Spleen (tissue), 11 donors: ENCODE data around the gene GOLGA6D. TPM values are rescaled to one million over a fixed set of nuclear protein-coding genes. Genes with fewer than 3 reads are reported as not detected.
"Not testable (repeated sequence)": the region's sequence is repeated elsewhere in the genome, so short reads cannot be mapped to it uniquely, and the experiment has no call there.

ENCODE experiments used
- DNase-seq: peaks from one replicate; pipeline ENCODE4 v3.0.0-alpha.2; 2020
- H3K27ac ChIP-seq, 8 donors: fragments of 200-600 bp; sonication (generic) in 7 of 8; 1 replicate in 4 of 8; 2 replicates in 4 of 8; pipeline versions ENCODE4 v1.5.0 to v1.8.0; 2016 to 2021; ENCODE audit warnings: inconsistent platforms in 4 of 8, mild to moderate bottlenecking in 4 of 8, moderate library complexity in 1 of 8
- H3K27me3 ChIP-seq, 7 donors: fragments of 200-600 bp; sonication (generic) in 6 of 7; replicated peaks in 1 of 7; 1 replicate in 4 of 7; 2 replicates in 3 of 7; pipeline versions ENCODE4 v1.5.0 to v1.8.0; 2016 to 2021; ENCODE audit warnings: inconsistent platforms in 3 of 7, mild to moderate bottlenecking in 1 of 7
- H3K36me3 ChIP-seq, 6 donors: fragments of 200-600 bp; sonication (generic) in 5 of 6; 1 replicate in 4 of 6; 2 replicates in 2 of 6; pipeline versions ENCODE4 v1.5.0 to v1.8.0; 2016 to 2021; ENCODE audit warnings: inconsistent platforms in 2 of 6
- H3K4me1 ChIP-seq, 6 donors: fragments of 200-600 bp; sonication (generic) in 5 of 6; 1 replicate in 3 of 6; 2 replicates in 3 of 6; pipeline versions ENCODE4 v1.5.0 to v1.8.0; 2016 to 2021; ENCODE audit warnings: inconsistent platforms in 3 of 6
- H3K4me3 ChIP-seq, 8 donors: fragments of 200-600 bp; sonication (generic) in 7 of 8; 1 replicate in 4 of 8; 2 replicates in 4 of 8; pipeline versions ENCODE4 v1.5.0 to v1.8.0; 2016 to 2021; ENCODE audit warnings: inconsistent platforms in 4 of 8, mild to moderate bottlenecking in 4 of 8, moderate library complexity in 2 of 8
- H3K9me3 ChIP-seq, 8 donors: fragments of 200-600 bp; sonication (generic) in 7 of 8; 1 replicate in 4 of 8; 2 replicates in 4 of 8; pipeline versions ENCODE4 v1.5.0 to v1.8.0; 2016 to 2021; ENCODE audit warnings: inconsistent platforms in 4 of 8
- POLR2A ChIP-seq, 3 donors: fragments of 450-650 bp; IDR thresholded peaks; one replicate each; pipeline ENCODE4 v1.5.1; 2017; ENCODE audit warnings: antibody characterized with exemption in 3 of 3, mild to moderate bottlenecking in 1 of 3
- POLR2AphosphoS5 ChIP-seq, 3 donors: sonication (generic); formaldehyde crosslinking; IDR thresholded peaks; one replicate each; pipeline ENCODE4 v1.5.1; 2017; ENCODE audit warnings: antibody characterized with exemption in 3 of 3
- WGBS, 5 donors: extraction: QIAGEN DNeasy Blood & Tissue Kit in 3 of 5; methylation state at CpG; one replicate each; pipeline versions ENCODE4 v1.1.5 to v1.1.7; 2013 to 2018; 5-methylcytosine and 5-hydroxymethylcytosine counted together
- intact Hi-C: fragments of 100-400 bp; cut with DNase I; formaldehyde crosslinking; loops from one replicate; pipeline ENCODE4 v1.15.0; 2023; ENCODE audit warnings: low total_unique reads
- polyA plus RNA-seq, 3 donors: library from polyadenylated mRNA; stranded (reverse); fragments of 200-250 nt; gene quantifications; one replicate each; pipeline ENCODE4 v1.2.1, GENCODE V29; 2013
- total RNA-seq, 7 donors: library from RNA; depleted of rRNA in 3 of 7; stranded (reverse); fragments of >200 nt in 3 of 7; fragmentation: NEBNext Ultra II Directional in 4 of 7; extraction: Animal tissue kit (Norgen Biotek cat#: 25700) in 4 of 7; gene quantifications; one replicate each; pipeline versions ENCODE4 v1.1.0 to v1.2.1, GENCODE V29; 2016 to 2021
- TF ChIP-seq, protein P1 (sequence below), 11 experiments: fragments of 200-600 bp in 7 of 11; fragments of 450-650 bp in 4 of 11; sonication (generic) in 4 of 11; IDR thresholded peaks in 8 of 11; conservative IDR thresholded peaks in 3 of 11; 1 replicate in 7 of 11; 2 replicates in 4 of 11; pipeline versions ENCODE4 v1.4.0 to v1.8.0; 2016 to 2021; ENCODE audit warnings: antibody characterized with exemption in 11 of 11, inconsistent platforms in 4 of 11, mild to moderate bottlenecking in 1 of 11
- donor health status: healthy with polysubstance abuse.
- donor health status: DM: no; HTN: no; CAD: no; lungs with moderate emphysema.
- donor health status: DM: no; HTN: no; CAD: no.
- donor health status: Bipolar disorder and iron deficiency.
- donor health status: healthy.
- donor health status: DM: no; HTN: no; CAD: no.
- donor health status: DM: yes; HTN: yes; CAD: no.

Gene GOLGA6D
- total and polyA plus RNA-seq, 10 donors, result not detected

DNA sequence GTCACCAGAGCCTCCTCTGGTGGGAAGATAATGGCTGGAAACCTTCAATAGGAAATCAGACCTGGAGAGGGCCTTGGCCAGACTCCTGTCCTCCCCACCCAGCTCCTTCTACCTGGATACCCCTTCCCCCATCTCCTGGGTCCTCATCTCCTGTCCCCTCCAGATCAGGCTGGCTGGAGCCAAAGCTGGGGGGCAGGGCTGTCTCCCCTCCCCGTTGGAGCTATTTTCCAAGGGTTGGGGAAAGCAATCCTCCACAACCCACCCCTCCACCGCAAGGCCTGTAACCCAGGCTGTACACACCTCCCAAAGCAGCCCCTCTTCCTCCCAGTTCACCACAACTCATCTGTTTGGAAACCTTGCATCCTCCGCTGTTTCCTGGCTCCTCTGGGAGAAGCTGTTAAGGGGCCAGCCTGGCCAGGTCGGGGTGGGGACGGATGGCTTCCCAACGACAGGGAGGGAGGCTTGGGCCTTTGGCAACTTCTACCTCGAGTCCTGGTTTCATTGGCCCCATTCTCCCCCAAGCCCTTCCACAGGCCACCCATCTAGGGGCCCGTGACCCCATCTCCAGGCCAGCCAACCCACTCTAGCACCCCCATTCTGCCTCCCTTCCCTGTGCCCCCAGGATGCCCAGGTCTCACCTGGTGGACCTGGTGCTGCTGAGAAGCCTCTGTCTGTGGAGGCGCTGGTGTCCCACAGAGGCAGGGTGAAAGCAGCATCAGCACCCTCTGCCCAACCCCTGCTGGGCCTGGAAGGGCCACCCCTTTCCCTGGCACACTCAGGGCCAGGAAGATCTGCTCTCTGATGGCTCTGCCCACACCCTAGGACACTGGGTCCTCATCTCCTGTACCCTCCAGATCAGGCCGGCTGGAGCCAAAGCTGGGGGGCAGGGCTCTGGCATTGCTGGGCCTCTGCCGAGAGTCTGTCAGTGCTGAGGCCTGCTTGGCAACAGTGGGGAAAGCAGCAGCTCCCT is 46.6 kb upstream of the GOLGA6D start:
- WGBS, 5 donors, result 79 to 87% (median 80%) methylated on average over 11 of the region's 11 CpGs
- intact Hi-C loops, result no loop called here

DNA sequence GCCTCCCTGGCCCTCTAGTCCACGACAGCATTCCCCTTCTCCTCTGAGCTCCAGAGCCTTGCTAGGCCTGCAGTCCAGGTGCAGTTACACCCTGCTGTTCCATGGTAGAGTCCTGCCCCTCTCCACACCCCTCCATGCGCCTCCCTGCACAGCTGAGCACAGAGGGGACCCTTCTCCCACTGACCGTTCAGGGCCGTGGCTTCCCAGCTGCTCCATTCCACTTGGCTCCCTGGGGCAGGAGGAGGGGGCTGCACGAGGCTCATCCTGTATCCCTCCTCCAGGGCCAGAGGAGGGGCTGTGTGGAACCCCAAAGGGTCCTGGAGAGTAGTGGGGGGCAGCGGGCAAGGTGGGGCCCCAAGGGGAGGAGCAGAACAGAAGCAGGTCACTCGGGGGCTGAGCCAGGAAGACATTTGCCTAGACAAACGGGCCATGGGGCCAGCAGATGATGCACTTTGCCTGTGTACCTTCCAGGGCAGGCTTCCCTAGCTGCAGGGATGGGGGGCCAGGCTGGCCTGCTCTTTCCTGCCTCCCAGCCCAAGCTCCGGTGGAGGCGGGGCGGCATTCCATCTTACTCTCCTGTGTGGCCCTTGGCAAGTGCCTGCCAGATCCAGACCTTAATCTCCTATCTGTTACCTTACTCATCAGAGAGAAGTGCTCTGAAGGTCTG is 45.2 kb upstream of the GOLGA6D start:
- H3K9me3 ChIP-seq, result no peaks in the 10 kb centered on the region
- intact Hi-C loops, result no loop called here

More for the DNA sequence above, 46.6 kb upstream of the GOLGA6D start:
- Histone ChIP-seq H3K4me3 (no peak overlapping the region), H3K9me3 (no peaks in the 10 kb centered on the region), H3K27me3 (peaks cover 0 to 64% (median 0%) of the 10 kb centered on the region in 7 donors), H3K4me1 (no peaks in the 10 kb centered on the region), H3K27ac (no peak overlapping the region), H3K36me3 (no peaks in the 10 kb centered on the region)
- DNase-seq, result peak; percentile 49
- TF ChIP-seq, protein P1, sequence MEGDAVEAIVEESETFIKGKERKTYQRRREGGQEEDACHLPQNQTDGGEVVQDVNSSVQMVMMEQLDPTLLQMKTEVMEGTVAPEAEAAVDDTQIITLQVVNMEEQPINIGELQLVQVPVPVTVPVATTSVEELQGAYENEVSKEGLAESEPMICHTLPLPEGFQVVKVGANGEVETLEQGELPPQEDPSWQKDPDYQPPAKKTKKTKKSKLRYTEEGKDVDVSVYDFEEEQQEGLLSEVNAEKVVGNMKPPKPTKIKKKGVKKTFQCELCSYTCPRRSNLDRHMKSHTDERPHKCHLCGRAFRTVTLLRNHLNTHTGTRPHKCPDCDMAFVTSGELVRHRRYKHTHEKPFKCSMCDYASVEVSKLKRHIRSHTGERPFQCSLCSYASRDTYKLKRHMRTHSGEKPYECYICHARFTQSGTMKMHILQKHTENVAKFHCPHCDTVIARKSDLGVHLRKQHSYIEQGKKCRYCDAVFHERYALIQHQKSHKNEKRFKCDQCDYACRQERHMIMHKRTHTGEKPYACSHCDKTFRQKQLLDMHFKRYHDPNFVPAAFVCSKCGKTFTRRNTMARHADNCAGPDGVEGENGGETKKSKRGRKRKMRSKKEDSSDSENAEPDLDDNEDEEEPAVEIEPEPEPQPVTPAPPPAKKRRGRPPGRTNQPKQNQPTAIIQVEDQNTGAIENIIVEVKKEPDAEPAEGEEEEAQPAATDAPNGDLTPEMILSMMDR (IDR thresholded peaks at IDR 0.05 in 8 of 11, conservative IDR thresholded peaks at IDR 0.05 in 3 of 11), result no peak
- TF ChIP-seq POLR2A (IDR thresholded peaks at IDR 0.05) (no peak), POLR2AphosphoS5 (IDR thresholded peaks at IDR 0.05) (no peak)

DNA sequence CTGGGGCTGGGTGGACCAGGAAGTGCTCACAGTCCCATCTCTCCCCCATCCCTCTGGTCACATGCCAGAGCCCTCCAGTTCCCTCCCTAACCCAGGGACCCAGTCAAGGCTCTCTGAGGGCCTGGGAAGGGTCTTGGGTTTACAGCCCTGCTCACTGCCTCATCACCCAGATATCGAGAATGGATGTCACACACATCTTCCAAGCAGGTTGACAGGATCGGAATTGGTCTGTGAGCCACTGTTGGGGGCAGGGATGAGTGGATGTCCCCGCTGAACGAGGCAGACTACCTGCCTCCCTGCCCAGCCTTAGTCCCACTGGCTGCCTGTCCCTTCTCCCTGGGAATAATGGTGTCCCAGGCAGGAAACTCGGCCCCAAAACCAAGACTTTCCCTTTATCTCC is 44.5 kb upstream of the GOLGA6D start:
- no peak for TF ChIP-seq POLR2A (IDR thresholded peaks at IDR 0.05)
- TF ChIP-seq POLR2AphosphoS5 (IDR thresholded peaks at IDR 0.05), result no peak
- TF ChIP-seq, protein P1 (IDR thresholded peaks at IDR 0.05 in 8 of 11, conservative IDR thresholded peaks at IDR 0.05 in 3 of 11), result no peak
- intact Hi-C loops, result no loop called here
- Histone ChIP-seq H3K27me3 (peaks cover 0 to 50% (median 0%) of the 10 kb centered on the region in 7 donors), H3K9me3 (no peaks in the 10 kb centered on the region), H3K4me3 (no peak overlapping the region), H3K4me1 (no peaks in the 10 kb centered on the region), H3K27ac (no peak overlapping the region), H3K36me3 (no peaks in the 10 kb centered on the region)
- peak; percentile 15 for DNase-seq
- WGBS, 5 donors, result 82 to 91% (median 84%) methylated on average over 5 of the region's 5 CpGs

More for the DNA sequence above, 45.2 kb upstream of the GOLGA6D start:
- H3K4me3 ChIP-seq, result no peak overlapping the region
- H3K27me3 ChIP-seq, result peaks cover 0 to 57% (median 0%) of the 10 kb centered on the region in 7 donors
- DNase-seq, result peak; percentile 52
- H3K4me1 ChIP-seq, result no peaks in the 10 kb centered on the region
- TF ChIP-seq, protein P1 (IDR thresholded peaks at IDR 0.05 in 8 of 11, conservative IDR thresholded peaks at IDR 0.05 in 3 of 11), result no peak
- TF ChIP-seq POLR2A (IDR thresholded peaks at IDR 0.05), result no peak
- TF ChIP-seq POLR2AphosphoS5 (IDR thresholded peaks at IDR 0.05), result no peak
- H3K36me3 ChIP-seq, result no peaks in the 10 kb centered on the region
- H3K27ac ChIP-seq, result no peak overlapping the region
- WGBS, 5 donors, result 70 to 79% (median 75%) methylated on average over 9 to 11 of the region's 11 CpGs

DNA sequence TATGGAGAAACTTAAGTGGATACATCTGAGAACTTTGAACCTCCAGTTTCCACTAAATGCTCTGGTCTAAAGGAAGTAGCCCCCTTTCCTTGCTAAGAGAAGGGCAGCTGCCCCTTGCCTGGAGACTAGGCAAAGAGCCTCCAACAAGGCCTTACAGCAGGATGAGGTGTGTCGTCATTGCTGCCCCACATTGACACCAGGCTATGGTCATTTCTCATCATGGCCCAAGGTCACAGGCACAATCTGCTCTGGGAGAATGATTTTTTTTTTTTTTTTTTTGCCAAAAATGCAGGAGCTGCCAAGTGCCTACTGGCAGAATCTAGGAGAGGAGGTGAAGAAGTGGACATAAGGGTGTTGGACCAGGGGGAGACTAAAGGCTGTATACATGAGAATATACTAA is 36.9 kb upstream of the GOLGA6D start:
- WGBS, 5 donors, result 72 to 93% (median 89%) methylated on average over 1 of the region's 1 CpG
- intact Hi-C loops, H3K36me3 ChIP-seq, DNase-seq, H3K27ac ChIP-seq, H3K4me3 ChIP-seq, H3K9me3 ChIP-seq, H3K4me1 ChIP-seq: not testable (repeated sequence)
- H3K27me3 ChIP-seq, result peaks cover 0 to 21% (median 3%) of the 10 kb centered on the region in 7 donors

DNA sequence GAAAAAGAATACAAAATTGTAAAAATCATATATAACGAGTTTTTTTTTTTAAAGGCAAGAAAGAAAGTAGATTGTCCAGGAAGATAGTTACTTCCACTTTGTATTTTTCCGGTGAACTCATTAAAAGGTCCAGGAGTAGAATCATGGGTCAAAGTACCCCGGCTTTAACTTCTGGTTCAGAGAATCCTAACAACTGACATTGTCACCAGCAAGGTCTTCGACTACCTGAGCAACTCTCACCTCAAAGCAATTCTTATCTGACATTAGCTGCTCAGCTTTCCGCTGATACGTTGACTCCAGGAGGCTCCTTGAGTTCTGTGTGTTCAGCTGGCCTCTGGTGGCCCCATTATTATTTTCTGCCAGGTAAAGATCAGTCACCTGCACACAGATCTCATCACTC is 33.6 kb upstream of the GOLGA6D start:
- H3K4me3 ChIP-seq, intact Hi-C loops, H3K4me1 ChIP-seq, DNase-seq, H3K9me3 ChIP-seq, H3K27ac ChIP-seq, H3K36me3 ChIP-seq: not testable (repeated sequence)
- H3K27me3 ChIP-seq, result peaks cover 0 to 28% (median 3%) of the 10 kb centered on the region in 7 donors
- WGBS, 5 donors, result 70 to 84% (median 77%) methylated on average over 6 of the region's 6 CpGs
